ENCODE results near the gene RASGRP2.

RASGRP2 gene

DNA sequence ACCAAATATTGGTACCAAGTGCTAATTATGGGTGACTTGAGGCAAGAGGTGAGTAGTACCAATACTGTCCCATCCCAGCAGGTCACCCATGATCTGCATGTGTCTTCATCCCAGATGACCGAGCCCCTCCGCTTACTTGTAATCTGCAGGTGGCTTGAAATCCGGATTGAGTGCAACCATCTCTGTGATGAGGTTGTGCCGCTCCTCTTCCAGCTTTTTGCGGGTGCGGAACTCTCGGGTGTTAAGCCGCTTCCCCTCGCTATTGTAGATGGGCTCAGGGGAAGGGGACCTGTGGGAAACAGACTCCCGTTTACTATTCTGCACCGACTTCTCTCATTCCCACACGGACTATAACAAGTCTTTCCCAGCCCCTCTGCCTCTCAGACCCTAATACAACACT is 26.2 kb upstream of the RASGRP2 start:
- Histone ChIP-seq H3K27me3 (ENCODE audit: control insufficient read depth, insufficient read depth, low read length, poor library complexity, severe bottlenecking) (no peaks in the 10 kb centered on the region), H3K9me3 (ENCODE audit: control insufficient read depth, low read length) (no peaks in the 10 kb centered on the region), H3K4me3 (ENCODE audit: insufficient read depth, low read depth, low read length) (no peak overlapping the region), H3K36me3 (ENCODE audit: control insufficient read depth, insufficient read depth, low read length) (peaks cover 90% of the 10 kb centered on the region), H3K4me1 (ENCODE audit: control insufficient read depth, insufficient read depth, low read length) (peaks cover 12% of the 10 kb centered on the region), H3K27ac (ENCODE audit: insufficient read depth, low read depth, low read length, poor library complexity, severe bottlenecking) (no peak overlapping the region)
- WGBS, 2 experiments = 95 to 96% methylated on average over 12 of the region's 12 CpGs

DNA sequence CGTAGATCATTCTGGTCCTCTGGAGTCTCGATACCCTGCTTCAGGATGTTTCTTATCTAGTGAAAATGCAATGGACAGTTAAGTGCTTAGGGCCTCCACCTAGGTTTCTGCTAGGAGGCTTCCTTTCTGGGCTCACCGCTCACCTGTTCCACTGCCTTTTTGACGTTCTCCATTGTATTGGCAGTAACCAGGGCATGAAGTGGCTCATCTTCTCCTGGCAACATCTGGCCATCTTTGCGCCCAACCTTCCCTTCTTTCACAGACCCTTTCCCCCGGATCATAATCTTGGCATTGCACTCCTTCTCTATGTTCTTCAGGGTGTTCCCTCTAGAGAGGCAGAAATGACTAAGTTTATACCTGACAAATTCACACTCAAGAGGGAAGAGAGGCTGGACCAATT is 25.3 kb upstream of the RASGRP2 start:
- 95% methylated on average over 6 of the region's 6 CpGs for WGBS, 2 experiments
- Histone ChIP-seq H3K4me1 (ENCODE audit: control insufficient read depth, insufficient read depth, low read length) (peaks cover 20% of the 10 kb centered on the region), H3K27me3 (ENCODE audit: control insufficient read depth, insufficient read depth, low read length, poor library complexity, severe bottlenecking) (no peaks in the 10 kb centered on the region), H3K9me3 (ENCODE audit: control insufficient read depth, low read length) (no peaks in the 10 kb centered on the region), H3K4me3 (ENCODE audit: insufficient read depth, low read depth, low read length) (no peak overlapping the region), H3K36me3 (ENCODE audit: control insufficient read depth, insufficient read depth, low read length) (peaks cover 88% of the 10 kb centered on the region), H3K27ac (ENCODE audit: insufficient read depth, low read depth, low read length, poor library complexity, severe bottlenecking) (no peak overlapping the region)

DNA sequence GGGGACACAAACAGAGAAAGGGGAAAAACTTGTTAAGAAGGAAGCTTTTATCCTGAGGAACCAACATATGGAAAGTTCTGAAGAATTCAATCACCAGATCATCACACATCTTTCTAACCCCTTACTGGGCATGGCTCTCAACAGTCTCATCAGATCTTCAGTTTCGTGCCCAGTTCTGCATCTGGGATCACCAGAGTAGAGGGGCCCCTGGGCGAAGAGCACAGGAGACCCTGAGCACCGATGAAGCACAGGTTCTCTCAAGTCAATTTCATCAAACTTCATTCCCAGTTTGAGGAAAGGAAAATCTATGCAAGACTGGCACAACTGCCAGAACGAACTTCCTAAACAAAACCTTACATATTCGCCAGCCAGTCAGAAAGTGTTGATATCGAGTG is 24.4 kb upstream of the RASGRP2 start:
- WGBS, 2 experiments = 93 to 97% methylated on average over 6 of the region's 6 CpGs
- H3K4me1 ChIP-seq (ENCODE audit: control insufficient read depth, insufficient read depth, low read length) = peaks cover 30% of the 10 kb centered on the region
- H3K36me3 ChIP-seq (ENCODE audit: control insufficient read depth, insufficient read depth, low read length) = peaks cover 80% of the 10 kb centered on the region
- H3K4me3 ChIP-seq (ENCODE audit: insufficient read depth, low read depth, low read length) = no peak overlapping the region
- H3K27ac ChIP-seq (ENCODE audit: insufficient read depth, low read depth, low read length, poor library complexity, severe bottlenecking) = no peak overlapping the region
- no peaks in the 10 kb centered on the region for H3K27me3 ChIP-seq (ENCODE audit: control insufficient read depth, insufficient read depth, low read length, poor library complexity, severe bottlenecking)
- no peaks in the 10 kb centered on the region for H3K9me3 ChIP-seq (ENCODE audit: control insufficient read depth, low read length)

DNA sequence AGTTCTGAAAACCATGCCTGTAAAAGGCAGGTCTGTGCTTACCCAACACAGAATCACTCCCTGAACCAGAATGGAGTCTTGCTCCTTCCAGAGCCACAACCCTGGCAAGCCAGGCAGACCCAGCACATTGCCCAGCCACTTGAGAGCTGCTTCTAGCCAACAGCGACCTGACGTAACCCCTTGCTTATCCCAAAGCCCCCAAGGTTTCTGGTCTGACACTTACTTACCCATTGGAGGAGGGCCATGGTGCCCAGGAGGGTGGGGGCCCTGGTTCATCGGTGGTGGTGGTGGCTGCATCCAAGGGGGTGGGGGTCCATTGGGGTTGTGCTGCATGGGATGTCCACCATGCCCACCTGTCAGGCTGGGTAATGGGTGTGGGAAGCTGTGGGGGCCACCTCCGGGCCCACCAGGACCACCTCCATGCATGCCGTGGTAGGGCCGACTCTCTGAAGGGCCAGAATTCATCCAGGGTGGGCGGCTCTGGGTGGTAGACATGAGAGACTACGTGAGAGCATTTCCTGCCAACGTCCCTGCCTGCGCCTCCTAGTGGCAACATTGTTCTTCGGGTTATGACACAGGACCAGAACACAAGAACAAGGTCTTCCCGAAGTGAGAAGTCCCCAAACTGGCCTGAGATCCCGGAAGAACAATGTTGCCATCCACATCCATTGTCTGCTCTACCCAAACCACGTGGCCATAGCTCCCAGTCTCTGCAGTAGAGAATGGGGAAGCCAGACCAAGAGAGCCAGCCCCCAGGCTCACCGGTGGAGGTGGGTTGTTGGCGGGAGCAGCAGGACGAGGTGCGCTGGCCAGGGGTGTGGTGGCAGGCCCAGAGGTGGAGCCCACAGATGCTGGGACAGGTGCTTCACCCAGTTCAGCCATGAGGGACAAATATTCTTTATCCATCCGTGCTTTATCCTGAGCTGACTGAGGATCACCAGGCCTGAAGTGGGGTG is 23.7 kb upstream of the RASGRP2 start:
- Histone ChIP-seq H3K4me1 (ENCODE audit: control insufficient read depth, insufficient read depth, low read length) (peaks cover 37% of the 10 kb centered on the region), H3K36me3 (ENCODE audit: control insufficient read depth, insufficient read depth, low read length) (peaks cover 73% of the 10 kb centered on the region), H3K27me3 (ENCODE audit: control insufficient read depth, insufficient read depth, low read length, poor library complexity, severe bottlenecking) (no peaks in the 10 kb centered on the region), H3K4me3 (ENCODE audit: insufficient read depth, low read depth, low read length) (no peak overlapping the region), H3K27ac (ENCODE audit: insufficient read depth, low read depth, low read length, poor library complexity, severe bottlenecking) (no peak overlapping the region), H3K9me3 (ENCODE audit: control insufficient read depth, low read length) (no peaks in the 10 kb centered on the region)
- WGBS, 2 experiments = 77 to 80% methylated on average over 19 of the region's 19 CpGs

DNA sequence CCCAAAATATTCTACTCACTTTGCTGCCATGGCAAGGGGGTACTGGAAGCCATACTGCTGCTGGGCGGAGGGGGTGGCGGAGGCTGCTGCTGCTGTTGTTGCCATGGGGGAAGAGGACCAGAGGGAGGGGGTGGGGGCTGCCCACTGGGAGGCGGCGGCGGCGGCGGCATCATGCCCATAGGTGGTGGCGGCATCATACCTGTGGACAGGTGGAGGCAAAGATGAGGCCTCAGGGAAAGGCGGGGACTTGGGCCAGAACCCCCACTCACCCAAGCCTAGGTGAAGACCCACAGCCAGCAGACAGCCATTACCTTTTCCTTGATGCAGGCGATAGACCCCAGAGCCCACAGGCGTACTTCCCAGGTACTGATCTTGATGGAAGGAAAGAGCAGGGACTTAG is 22.9 kb upstream of the RASGRP2 start:
- no peak overlapping the region for H3K4me3 ChIP-seq (ENCODE audit: insufficient read depth, low read depth, low read length)
- no peaks in the 10 kb centered on the region for H3K9me3 ChIP-seq (ENCODE audit: control insufficient read depth, low read length)
- H3K27ac ChIP-seq (ENCODE audit: insufficient read depth, low read depth, low read length, poor library complexity, severe bottlenecking) = no peak overlapping the region
- peaks cover 44% of the 10 kb centered on the region for H3K4me1 ChIP-seq (ENCODE audit: control insufficient read depth, insufficient read depth, low read length)
- H3K36me3 ChIP-seq (ENCODE audit: control insufficient read depth, insufficient read depth, low read length) = peaks cover 67% of the 10 kb centered on the region
- WGBS, 2 experiments = 96 to 99% methylated on average over 11 of the region's 11 CpGs
- no peaks in the 10 kb centered on the region for H3K27me3 ChIP-seq (ENCODE audit: control insufficient read depth, insufficient read depth, low read length, poor library complexity, severe bottlenecking)

DNA sequence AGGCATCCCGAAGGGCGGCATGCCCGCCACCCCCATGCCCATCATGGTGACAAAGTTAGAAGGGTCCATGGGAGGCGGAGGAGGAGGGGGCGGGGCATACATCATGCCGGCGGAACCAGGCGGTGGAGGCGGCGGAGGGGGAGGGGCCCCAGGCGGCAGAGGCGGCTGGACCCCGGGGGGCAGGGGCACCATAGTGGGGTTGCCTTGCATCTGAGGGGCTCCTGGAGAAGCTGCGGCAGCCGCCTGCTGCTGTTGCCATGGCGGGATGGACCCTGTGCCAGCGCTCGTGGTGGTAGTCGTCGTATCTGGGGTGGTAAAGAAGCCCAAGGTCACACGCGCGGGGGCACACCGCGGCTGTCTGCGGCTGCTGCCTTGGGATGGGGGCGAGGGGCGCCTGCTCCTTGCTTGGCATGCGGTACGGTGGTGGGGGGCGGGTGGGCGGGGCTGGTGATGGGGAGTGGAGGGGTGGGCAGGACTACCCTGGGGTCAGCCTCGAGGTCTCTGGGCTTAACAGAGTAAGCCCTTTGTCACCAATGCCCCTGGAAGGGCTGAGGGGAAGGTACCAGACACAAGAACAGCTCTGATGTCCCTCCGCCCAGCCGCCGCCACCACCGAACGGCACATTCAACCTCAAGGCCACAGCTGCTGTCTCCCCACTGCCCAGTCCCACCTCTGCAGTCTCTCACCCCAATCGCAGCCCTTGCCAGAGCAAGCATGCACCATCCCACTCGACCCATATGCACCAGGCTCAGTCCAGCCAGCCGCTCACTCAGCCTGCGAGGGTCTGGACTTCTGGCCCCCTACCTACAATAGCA is 22.1 kb upstream of the RASGRP2 start:
- peaks cover 59% of the 10 kb centered on the region for H3K36me3 ChIP-seq (ENCODE audit: control insufficient read depth, insufficient read depth, low read length)
- no peak overlapping the region for H3K27ac ChIP-seq (ENCODE audit: insufficient read depth, low read depth, low read length, poor library complexity, severe bottlenecking)
- H3K9me3 ChIP-seq (ENCODE audit: control insufficient read depth, low read length) = no peaks in the 10 kb centered on the region
- H3K27me3 ChIP-seq (ENCODE audit: control insufficient read depth, insufficient read depth, low read length, poor library complexity, severe bottlenecking) = no peaks in the 10 kb centered on the region
- H3K4me3 ChIP-seq (ENCODE audit: insufficient read depth, low read depth, low read length) = no peak overlapping the region
- WGBS, 2 experiments = 93% methylated on average over 30 to 34 of the region's 42 CpGs
- H3K4me1 ChIP-seq (ENCODE audit: control insufficient read depth, insufficient read depth, low read length) = peaks cover 44% of the 10 kb centered on the region

DNA sequence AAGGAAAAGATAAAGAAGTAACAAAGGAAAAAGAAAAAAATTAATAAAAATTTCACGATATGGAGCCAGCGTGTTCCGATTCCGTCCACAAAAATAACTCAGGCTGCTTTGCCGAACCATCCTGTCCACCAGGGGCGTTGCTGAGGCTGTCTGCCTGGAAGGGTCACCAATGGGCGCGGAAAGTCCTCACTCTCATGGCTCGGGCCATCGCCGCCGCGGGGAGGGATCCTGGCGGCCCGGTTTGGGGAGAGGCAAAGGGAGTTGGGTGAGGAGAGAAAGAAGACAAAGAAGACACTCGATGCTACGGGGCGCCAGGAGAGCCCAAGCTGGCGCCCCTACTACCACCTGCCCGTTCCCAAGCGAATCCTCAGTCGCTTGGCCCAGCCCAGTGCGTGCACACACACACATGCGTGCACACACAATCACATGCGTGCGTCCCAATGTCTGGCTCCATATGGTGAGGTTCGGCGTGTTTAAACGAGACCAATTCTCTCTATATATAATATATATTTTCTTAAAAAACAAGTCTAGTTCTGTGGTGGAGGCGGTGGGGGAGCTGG is 21.4 kb upstream of the RASGRP2 start:
- Histone ChIP-seq H3K9me3 (ENCODE audit: control insufficient read depth, low read length) (no peaks in the 10 kb centered on the region), H3K27ac (ENCODE audit: insufficient read depth, low read depth, low read length, poor library complexity, severe bottlenecking) (no peak overlapping the region), H3K36me3 (ENCODE audit: control insufficient read depth, insufficient read depth, low read length) (peaks cover 52% of the 10 kb centered on the region), H3K27me3 (ENCODE audit: control insufficient read depth, insufficient read depth, low read length, poor library complexity, severe bottlenecking) (no peaks in the 10 kb centered on the region), H3K4me3 (ENCODE audit: insufficient read depth, low read depth, low read length) (no peak overlapping the region), H3K4me1 (ENCODE audit: control insufficient read depth, insufficient read depth, low read length) (peaks cover 51% of the 10 kb centered on the region)
- 92 to 93% methylated on average over 27 of the region's 30 CpGs for WGBS, 2 experiments

DNA sequence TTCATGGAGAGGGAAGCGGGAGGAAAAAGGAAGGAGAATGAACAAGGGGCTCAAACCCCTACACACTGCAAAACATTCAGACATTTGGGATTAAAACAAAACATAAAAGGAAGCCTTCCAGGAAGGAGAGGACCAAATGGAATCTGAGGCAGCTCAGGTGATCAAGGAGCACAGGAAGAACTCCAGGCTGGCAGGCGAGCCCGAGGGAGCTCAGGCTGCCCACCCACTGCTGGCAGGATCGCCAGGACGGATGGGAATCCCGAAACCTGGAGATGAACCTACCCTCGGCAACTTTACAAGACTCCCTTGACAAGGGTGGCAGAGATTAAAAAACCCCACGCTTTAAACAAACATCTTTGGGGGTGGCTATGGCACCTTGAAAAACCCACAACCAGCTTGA is 20.8 kb upstream of the RASGRP2 start:
- Histone ChIP-seq H3K4me3 (ENCODE audit: insufficient read depth, low read depth, low read length) (no peak overlapping the region), H3K4me1 (ENCODE audit: control insufficient read depth, insufficient read depth, low read length) (peaks cover 57% of the 10 kb centered on the region), H3K27ac (ENCODE audit: insufficient read depth, low read depth, low read length, poor library complexity, severe bottlenecking) (no peak overlapping the region), H3K27me3 (ENCODE audit: control insufficient read depth, insufficient read depth, low read length, poor library complexity, severe bottlenecking) (no peaks in the 10 kb centered on the region), H3K36me3 (ENCODE audit: control insufficient read depth, insufficient read depth, low read length) (peaks cover 45% of the 10 kb centered on the region), H3K9me3 (ENCODE audit: control insufficient read depth, low read length) (no peaks in the 10 kb centered on the region)
- 94 to 96% methylated on average over 7 to 8 of the region's 8 CpGs for WGBS, 2 experiments

DNA sequence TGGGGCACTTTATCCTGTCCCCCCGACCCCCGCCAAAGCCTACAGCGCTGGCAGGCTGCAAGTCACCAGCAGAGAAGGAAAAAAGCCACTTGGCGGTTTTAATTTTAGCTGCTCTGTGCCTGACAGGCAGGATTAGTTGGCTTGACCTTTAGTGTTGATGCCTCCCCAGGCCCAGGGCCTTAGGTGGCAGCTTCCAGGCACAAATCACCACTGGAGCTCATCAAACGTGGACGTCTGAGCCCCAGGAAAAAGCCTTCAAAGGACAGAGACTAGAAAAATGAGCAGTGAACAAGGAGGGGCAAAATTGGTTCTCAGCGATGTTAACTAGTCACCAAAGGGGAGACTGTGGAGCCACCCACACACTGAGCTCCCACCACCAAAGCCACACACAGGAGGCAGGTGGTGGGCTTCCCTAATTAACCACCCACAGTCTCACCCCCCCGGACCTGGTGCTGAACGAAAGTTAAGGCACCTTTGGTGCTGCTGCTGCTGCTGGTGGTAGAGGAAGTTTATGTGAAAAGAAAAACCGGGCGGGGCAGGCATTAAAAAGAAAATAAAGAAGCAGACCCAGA is 20.2 kb upstream of the RASGRP2 start:
- peaks cover 64% of the 10 kb centered on the region for H3K4me1 ChIP-seq (ENCODE audit: control insufficient read depth, insufficient read depth, low read length)
- 56 to 62% methylated on average over 9 to 11 of the region's 11 CpGs for WGBS, 2 experiments

More for the DNA sequence above, 20.2 kb upstream of the RASGRP2 start:
- peak overlapping the region; percentile 78 for H3K27ac ChIP-seq (ENCODE audit: insufficient read depth, low read depth, low read length, poor library complexity, severe bottlenecking)
- H3K27me3 ChIP-seq (ENCODE audit: control insufficient read depth, insufficient read depth, low read length, poor library complexity, severe bottlenecking) = no peaks in the 10 kb centered on the region
- H3K36me3 ChIP-seq (ENCODE audit: control insufficient read depth, insufficient read depth, low read length) = peaks cover 39% of the 10 kb centered on the region
- no peak overlapping the region for H3K4me3 ChIP-seq (ENCODE audit: insufficient read depth, low read depth, low read length)
- no peaks in the 10 kb centered on the region for H3K9me3 ChIP-seq (ENCODE audit: control insufficient read depth, low read length)
